Measurements from ENCODE around the gene FBXO21. TPM values are rescaled to one million over a fixed set of nuclear protein-coding genes. Genes with fewer than 3 reads are reported as not detected.

FBXO21 gene
- polyA plus RNA-seq, 1 donor = 32.0 TPM

DNA sequence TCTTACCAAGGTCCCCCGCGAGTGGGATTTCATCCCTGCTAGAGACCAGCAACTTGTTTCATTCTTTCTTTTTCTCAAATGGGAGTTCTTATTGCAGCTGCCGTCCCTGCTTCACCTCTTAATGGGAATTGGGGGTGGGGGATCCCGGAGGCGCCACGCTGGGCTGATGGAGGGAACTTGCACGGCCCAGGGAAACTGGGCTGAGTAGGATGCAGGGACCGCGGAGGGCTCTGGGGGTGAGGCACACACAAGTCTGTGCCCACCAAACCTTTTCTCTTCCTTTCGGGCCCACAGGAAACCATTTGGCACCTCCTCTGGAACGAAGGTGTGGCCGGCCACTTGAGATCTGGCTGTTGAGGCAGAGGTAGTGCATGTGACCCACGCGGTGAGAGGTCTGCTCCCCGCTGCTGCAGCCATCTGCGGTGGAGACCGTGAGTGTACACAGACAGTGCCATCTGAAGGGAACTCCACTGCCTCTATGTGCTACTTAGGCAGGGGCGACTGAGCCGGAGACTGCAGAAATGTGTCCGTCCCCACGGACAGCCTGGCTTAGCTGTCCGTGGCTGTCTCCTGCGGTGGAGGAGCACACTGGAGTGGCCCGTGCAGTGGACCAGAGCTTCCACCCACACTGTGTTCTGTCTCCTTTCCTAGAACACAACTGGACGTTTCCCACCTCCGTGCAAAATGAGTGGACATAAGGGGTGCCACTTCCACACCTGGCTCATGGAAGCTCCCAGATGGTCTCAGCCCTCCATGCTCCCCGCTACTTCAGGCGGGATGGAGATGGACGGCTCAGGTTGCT is 49.0 kb downstream of the FBXO21 start:
- no peaks in the 10 kb centered on the region for H3K9me3 ChIP-seq (ENCODE audit: control insufficient read depth, low read depth, low read length)
- no peaks in the 10 kb centered on the region for H3K27me3 ChIP-seq (ENCODE audit: control insufficient read depth, insufficient read depth, low read length)
- DNase-seq = no peak
- no peak overlapping the region for H3K4me3 ChIP-seq (ENCODE audit: low read length)
- peaks cover 2% of the 10 kb centered on the region for H3K4me1 ChIP-seq (ENCODE audit: control insufficient read depth, insufficient read depth, low read length)
- H3K27ac ChIP-seq (ENCODE audit: low read length) = no peak overlapping the region
- no CpG with 5 or more reads among the region's 29 CpGs for WGBS (ENCODE audit: insufficient coverage, low lambda C conversion rate)
- peaks cover 17% of the 10 kb centered on the region for H3K36me3 ChIP-seq (ENCODE audit: control insufficient read depth, insufficient read depth, low read length)

DNA sequence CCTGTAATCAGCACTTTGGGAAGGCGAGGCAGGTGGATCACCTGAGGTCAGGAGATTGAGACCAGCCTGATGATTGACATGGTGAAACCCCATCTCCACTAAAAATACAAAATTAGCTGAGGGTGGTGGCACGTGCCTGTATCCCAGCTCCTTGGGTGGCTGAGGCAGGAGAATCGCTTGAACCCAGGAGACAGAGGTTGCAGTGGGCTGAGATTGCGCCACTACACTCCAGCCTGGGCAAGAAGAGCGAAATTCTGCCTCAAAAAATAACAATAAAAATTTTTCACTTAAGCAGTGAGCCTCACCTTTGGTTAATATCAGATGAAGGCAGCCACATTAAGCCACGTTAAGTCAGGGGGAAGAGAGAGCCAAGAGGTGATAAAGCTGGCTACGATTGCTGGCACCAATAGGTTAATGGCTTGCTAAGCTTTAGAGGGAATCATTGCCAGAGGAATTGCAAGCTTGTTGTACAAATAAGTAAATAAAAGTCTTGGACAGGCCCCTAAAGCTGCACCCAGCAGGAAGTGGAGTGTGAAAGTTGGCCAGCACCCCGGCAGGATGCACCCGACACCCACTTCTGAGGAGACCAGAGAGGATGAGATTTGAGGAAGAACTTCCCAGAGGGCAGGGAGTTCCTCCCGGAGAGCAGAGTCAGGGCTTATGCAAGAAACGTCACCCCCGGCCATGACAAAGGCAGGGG is 49.7 kb downstream of the FBXO21 start:
- peaks cover 2% of the 10 kb centered on the region for H3K4me1 ChIP-seq (ENCODE audit: control insufficient read depth, insufficient read depth, low read length)
- no peak overlapping the region for H3K4me3 ChIP-seq (ENCODE audit: low read length)
- no peak for DNase-seq
- H3K9me3 ChIP-seq (ENCODE audit: control insufficient read depth, low read depth, low read length) = no peaks in the 10 kb centered on the region
- peaks cover 10% of the 10 kb centered on the region for H3K36me3 ChIP-seq (ENCODE audit: control insufficient read depth, insufficient read depth, low read length)
- WGBS (ENCODE audit: insufficient coverage, low lambda C conversion rate) = no CpG with 5 or more reads among the region's 12 CpGs
- no peak overlapping the region for H3K27ac ChIP-seq (ENCODE audit: low read length)
- H3K27me3 ChIP-seq (ENCODE audit: control insufficient read depth, insufficient read depth, low read length) = no peaks in the 10 kb centered on the region

DNA sequence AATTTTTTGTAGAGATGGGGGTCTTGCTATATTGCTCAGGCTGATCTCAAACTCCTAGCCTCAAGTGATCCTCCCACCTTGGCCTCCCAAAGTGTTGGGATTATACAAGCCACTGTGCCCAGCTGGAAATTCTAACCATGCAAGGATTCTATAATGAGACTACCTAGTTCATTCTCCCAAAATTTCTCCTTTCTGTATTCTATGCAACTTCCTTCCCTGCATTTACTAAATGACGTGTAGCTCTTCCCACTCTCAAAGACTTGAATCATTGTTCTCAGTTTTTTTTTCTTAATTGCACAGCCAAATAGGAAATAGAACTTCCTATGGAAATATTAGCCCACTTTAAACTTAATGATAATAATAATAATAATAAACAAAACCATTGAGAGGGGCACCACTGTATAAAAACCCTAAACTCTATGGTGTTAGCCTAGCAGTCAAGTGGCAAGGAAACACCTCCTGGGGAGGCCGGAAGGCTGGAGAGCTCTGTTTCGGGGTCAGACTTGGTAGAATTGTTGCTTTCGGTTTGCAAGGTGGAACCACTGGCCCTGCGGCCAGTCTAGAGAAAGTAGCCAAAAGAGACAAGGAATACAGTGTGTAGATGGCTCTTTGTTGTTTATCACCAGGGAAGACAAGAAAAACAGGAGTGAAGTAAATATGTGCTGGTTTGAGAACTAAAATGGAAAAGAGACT is 51.1 kb downstream of the FBXO21 start:
- H3K9me3 ChIP-seq (ENCODE audit: control insufficient read depth, low read depth, low read length) = no peaks in the 10 kb centered on the region
- no peak for DNase-seq
- 92% methylated on average over 2 of the region's 5 CpGs for WGBS (ENCODE audit: insufficient coverage, low lambda C conversion rate)

DNA sequence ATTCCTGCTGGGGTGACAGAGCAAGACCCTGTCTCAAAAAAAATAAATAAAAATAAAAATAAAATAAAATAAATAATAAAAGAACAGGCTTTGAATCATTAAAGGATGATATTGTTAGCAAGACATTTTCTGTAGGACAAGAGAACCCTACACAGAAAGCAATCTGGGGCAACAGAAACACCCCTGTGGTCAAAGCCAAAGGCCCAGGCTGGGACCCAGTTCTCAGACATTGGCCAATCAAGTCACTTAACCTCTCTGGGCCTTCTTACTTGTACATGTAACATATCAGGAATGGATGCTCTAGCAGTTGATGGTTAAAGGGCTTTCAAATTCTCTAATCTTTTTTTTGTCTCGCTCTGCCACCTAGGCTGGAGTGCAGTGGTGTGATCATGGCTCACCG is 55.5 kb downstream of the FBXO21 start:
- no peak for DNase-seq
- H3K4me3 ChIP-seq (ENCODE audit: low read length) = no peak overlapping the region
- H3K36me3 ChIP-seq (ENCODE audit: control insufficient read depth, insufficient read depth, low read length) = no peaks in the 10 kb centered on the region
- H3K27me3 ChIP-seq (ENCODE audit: control insufficient read depth, insufficient read depth, low read length) = no peaks in the 10 kb centered on the region
- no peak overlapping the region for H3K27ac ChIP-seq (ENCODE audit: low read length)
- WGBS (ENCODE audit: insufficient coverage, low lambda C conversion rate) = no CpG with 5 or more reads among the region's 2 CpGs
- no peaks in the 10 kb centered on the region for H3K4me1 ChIP-seq (ENCODE audit: control insufficient read depth, insufficient read depth, low read length)
- H3K9me3 ChIP-seq (ENCODE audit: control insufficient read depth, low read depth, low read length) = no peaks in the 10 kb centered on the region

More for the DNA sequence above, 51.1 kb downstream of the FBXO21 start:
- H3K36me3 ChIP-seq (ENCODE audit: control insufficient read depth, insufficient read depth, low read length) = peaks cover 4% of the 10 kb centered on the region
- H3K4me1 ChIP-seq (ENCODE audit: control insufficient read depth, insufficient read depth, low read length) = peaks cover 2% of the 10 kb centered on the region
- no peaks in the 10 kb centered on the region for H3K27me3 ChIP-seq (ENCODE audit: control insufficient read depth, insufficient read depth, low read length)
- H3K27ac ChIP-seq (ENCODE audit: low read length) = no peak overlapping the region
- no peak overlapping the region for H3K4me3 ChIP-seq (ENCODE audit: low read length)

DNA sequence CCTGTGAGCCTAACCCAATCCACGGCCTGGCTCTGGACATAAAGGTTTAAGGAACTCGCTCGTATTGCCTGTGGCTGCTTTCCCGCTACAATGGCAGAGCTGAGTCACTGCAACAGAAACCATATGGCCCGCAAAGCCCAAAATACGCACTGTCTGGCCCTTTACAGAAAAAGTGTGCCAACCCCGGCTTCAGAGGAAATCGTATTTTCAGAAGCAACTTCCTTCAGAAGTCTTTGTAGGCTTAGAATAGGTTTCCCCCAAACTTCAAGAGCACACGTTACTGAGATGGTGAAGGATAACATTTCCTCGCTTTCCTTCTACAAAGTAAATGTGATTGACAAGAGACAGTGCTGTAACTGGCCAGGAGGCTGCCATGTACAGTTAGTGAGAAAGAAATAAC is 56.2 kb downstream of the FBXO21 start:
- H3K27ac ChIP-seq (ENCODE audit: low read length) = no peak overlapping the region
- no CpG with 5 or more reads among the region's 10 CpGs for WGBS (ENCODE audit: insufficient coverage, low lambda C conversion rate)
- H3K4me3 ChIP-seq (ENCODE audit: low read length) = no peak overlapping the region
- no peaks in the 10 kb centered on the region for H3K4me1 ChIP-seq (ENCODE audit: control insufficient read depth, insufficient read depth, low read length)
- no peak for DNase-seq
- no peaks in the 10 kb centered on the region for H3K9me3 ChIP-seq (ENCODE audit: control insufficient read depth, low read depth, low read length)
- no peaks in the 10 kb centered on the region for H3K36me3 ChIP-seq (ENCODE audit: control insufficient read depth, insufficient read depth, low read length)
- no peaks in the 10 kb centered on the region for H3K27me3 ChIP-seq (ENCODE audit: control insufficient read depth, insufficient read depth, low read length)

DNA sequence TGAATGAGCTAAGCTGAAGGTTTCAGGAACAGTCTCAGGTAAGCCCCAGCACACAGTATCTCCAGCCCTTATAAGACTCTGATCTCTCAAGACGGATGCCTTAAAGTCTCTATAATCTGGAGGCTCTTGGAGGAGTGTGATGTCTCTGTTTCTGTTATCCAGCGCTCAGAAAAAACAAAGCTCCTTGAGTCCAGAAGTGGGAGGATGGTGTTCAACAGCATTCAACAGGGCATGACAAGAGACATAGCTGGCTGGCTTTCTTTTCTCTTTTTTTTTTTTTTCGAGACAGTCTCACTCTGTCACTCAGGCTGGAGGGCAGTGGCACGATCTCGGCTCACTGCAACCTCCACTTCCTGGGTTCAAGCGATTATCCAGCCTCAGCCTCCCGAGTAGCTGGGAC is 59.5 kb downstream of the FBXO21 start:
- Histone ChIP-seq H3K9me3 (ENCODE audit: control insufficient read depth, low read depth, low read length) (no peaks in the 10 kb centered on the region), H3K27me3 (ENCODE audit: control insufficient read depth, insufficient read depth, low read length) (no peaks in the 10 kb centered on the region), H3K4me1 (ENCODE audit: control insufficient read depth, insufficient read depth, low read length) (no peaks in the 10 kb centered on the region), H3K4me3 (ENCODE audit: low read length) (no peak overlapping the region), H3K27ac (ENCODE audit: low read length) (no peak overlapping the region), H3K36me3 (ENCODE audit: control insufficient read depth, insufficient read depth, low read length) (no peaks in the 10 kb centered on the region)
- no CpG with 5 or more reads among the region's 7 CpGs for WGBS (ENCODE audit: insufficient coverage, low lambda C conversion rate)
- DNase-seq = no peak

DNA sequence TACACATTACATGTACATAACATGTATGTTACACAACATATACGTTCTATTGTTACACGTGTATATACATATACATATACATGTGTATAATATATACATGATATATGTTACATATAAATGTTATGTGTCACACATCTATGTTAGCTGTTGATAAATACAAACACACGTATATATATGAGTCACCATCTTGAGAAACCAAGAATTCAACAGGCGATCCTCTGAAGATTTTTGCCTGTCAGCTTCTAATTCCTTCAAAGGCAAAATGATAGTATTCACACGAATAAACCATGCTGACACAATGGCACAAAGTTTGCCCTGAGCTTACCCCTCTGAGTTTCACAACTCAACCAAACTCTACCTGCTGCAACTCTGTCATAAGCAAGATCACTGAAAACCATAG is 60.9 kb downstream of the FBXO21 start:
- Histone ChIP-seq H3K4me3 (ENCODE audit: low read length) (no peak overlapping the region), H3K9me3 (ENCODE audit: control insufficient read depth, low read depth, low read length) (no peaks in the 10 kb centered on the region), H3K36me3 (ENCODE audit: control insufficient read depth, insufficient read depth, low read length) (no peaks in the 10 kb centered on the region), H3K27me3 (ENCODE audit: control insufficient read depth, insufficient read depth, low read length) (no peaks in the 10 kb centered on the region), H3K4me1 (ENCODE audit: control insufficient read depth, insufficient read depth, low read length) (no peaks in the 10 kb centered on the region), H3K27ac (ENCODE audit: low read length) (no peak overlapping the region)
- WGBS (ENCODE audit: insufficient coverage, low lambda C conversion rate) = 95% methylated on average over 3 of the region's 5 CpGs
- no peak for DNase-seq

DNA sequence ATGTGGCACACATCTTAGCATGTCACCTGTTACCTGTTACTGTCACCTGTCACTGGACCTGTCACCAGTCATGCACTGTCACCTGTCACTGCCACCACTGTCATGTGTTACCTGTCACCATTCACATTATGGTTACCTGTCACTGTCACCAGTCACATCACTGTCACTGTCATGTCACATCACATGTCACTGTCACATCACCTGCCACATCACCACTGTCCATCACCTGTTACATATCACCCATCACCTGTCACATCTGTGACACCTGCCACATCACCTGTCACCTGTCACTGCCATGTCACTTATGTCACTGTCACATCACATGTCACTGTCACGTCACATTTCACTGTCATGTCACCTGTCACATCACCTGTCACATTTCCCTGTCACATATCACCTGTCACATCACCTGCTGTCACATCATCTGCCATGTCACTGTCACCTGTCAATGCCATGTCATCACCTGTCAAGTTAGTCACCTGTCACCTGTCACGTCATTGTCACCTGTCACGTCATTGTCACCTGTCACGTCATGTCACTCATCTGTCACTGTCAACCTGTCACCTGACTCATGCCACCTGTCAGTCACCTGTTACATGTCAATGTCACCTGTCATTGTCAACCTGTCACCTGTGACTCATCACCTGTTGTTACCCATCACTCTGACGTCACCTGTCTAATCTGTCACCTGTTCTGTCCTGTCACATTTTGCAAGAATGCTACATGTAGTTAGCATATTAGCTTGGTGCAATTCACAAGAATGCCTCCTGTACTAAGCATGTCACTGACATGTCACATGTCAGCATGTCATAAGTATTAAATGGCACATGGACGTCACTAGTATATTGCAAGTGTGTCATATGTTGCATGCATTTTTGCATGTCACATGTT is 62.1 kb downstream of the FBXO21 start:
- no peaks in the 10 kb centered on the region for H3K4me1 ChIP-seq (ENCODE audit: control insufficient read depth, insufficient read depth, low read length)
- no peaks in the 10 kb centered on the region for H3K9me3 ChIP-seq (ENCODE audit: control insufficient read depth, low read depth, low read length)
- no peak overlapping the region for H3K4me3 ChIP-seq (ENCODE audit: low read length)
- H3K27me3 ChIP-seq (ENCODE audit: control insufficient read depth, insufficient read depth, low read length) = no peaks in the 10 kb centered on the region
- H3K27ac ChIP-seq (ENCODE audit: low read length) = no peak overlapping the region
- no peaks in the 10 kb centered on the region for H3K36me3 ChIP-seq (ENCODE audit: control insufficient read depth, insufficient read depth, low read length)
- no peak for DNase-seq
- 100% methylated on average over 5 of the region's 6 CpGs for WGBS (ENCODE audit: insufficient coverage, low lambda C conversion rate)

DNA sequence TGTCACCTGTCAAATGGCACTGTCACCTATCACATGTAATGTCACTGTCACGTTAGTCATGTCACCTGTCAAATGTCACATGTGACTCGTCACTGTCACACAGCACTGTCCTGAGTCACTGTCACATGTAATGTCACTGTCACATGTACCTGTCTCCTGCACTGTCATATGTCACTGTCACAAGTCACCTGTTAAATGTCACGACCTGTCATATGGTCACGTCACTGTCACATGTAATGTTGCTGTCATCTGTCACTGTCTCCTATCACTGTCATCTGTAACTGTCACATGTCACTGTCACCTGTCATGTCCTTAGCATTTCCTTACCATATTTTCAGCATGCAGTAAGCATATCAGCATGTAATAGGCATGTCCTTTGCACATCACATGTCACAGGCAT is 63.9 kb downstream of the FBXO21 start:
- Histone ChIP-seq H3K27me3 (ENCODE audit: control insufficient read depth, insufficient read depth, low read length) (no peaks in the 10 kb centered on the region), H3K4me3 (ENCODE audit: low read length) (no peak overlapping the region), H3K9me3 (ENCODE audit: control insufficient read depth, low read depth, low read length) (no peaks in the 10 kb centered on the region), H3K36me3 (ENCODE audit: control insufficient read depth, insufficient read depth, low read length) (no peaks in the 10 kb centered on the region), H3K4me1 (ENCODE audit: control insufficient read depth, insufficient read depth, low read length) (no peaks in the 10 kb centered on the region), H3K27ac (ENCODE audit: low read length) (no peak overlapping the region)
- no peak for DNase-seq
- no CpG with 5 or more reads among the region's 4 CpGs for WGBS (ENCODE audit: insufficient coverage, low lambda C conversion rate)

DNA sequence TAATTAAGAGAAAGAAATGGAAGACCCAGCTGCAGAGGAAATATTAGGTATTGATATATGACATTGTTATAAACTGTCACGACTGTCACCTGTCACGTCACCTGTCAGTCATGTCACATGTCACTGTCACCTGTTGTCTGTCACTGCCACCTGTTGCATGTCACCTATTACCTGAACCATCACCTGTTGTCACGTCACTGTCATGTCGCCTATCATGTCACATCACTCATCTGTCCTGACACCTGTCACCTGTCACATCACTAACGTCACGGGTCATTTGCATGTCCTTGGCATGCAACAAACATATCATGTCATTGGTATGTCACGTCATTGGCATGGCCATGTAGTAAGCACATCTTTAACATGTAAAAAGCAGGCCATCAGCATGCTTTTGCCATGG is 64.5 kb downstream of the FBXO21 start:
- Histone ChIP-seq H3K4me1 (ENCODE audit: control insufficient read depth, insufficient read depth, low read length) (no peaks in the 10 kb centered on the region), H3K4me3 (ENCODE audit: low read length) (no peak overlapping the region), H3K36me3 (ENCODE audit: control insufficient read depth, insufficient read depth, low read length) (no peaks in the 10 kb centered on the region), H3K27ac (ENCODE audit: low read length) (no peak overlapping the region), H3K9me3 (ENCODE audit: control insufficient read depth, low read depth, low read length) (no peaks in the 10 kb centered on the region), H3K27me3 (ENCODE audit: control insufficient read depth, insufficient read depth, low read length) (no peaks in the 10 kb centered on the region)
- no peak for DNase-seq
- no CpG with 5 or more reads among the region's 7 CpGs for WGBS (ENCODE audit: insufficient coverage, low lambda C conversion rate)

All from large intestine (tissue), 3 donors.